Natural killer cell (primary cell): ENCODE data around the gene CERS5. TPM values are rescaled to one million over a fixed set of nuclear protein-coding genes. Genes with fewer than 3 reads are reported as not detected.

Experiments
- ATAC-seq, 3 donors: fragments of 150-1000 bp in 2 of 3; fragments of 200-7000 bp in 1 of 3; cut with Tn5 transposase; 1 replicate in 1 of 3; 2 replicates in 2 of 3; pipeline ENCODE4 v1.10.0; 2021; ENCODE audit warnings: mild to moderate bottlenecking in 2 of 3, moderate library complexity in 2 of 3
- DNase-seq, 2 donors: peaks; one replicate each; pipeline versions ENCODE4 v3.0.0 to v3.0.0-alpha.2; 2013 to 2021; ENCODE audit warnings: mixed read lengths in 1 of 2
- H3K27ac ChIP-seq: one replicate; pipeline ENCODE4 v1.5.1; 2013; ENCODE audit warnings: mild to moderate bottlenecking, low read length
- H3K27me3 ChIP-seq: one replicate; pipeline ENCODE4 v1.6.1; 2013; ENCODE audit warnings: low read length; ENCODE audit not compliant: control insufficient read depth, insufficient read depth
- H3K36me3 ChIP-seq: one replicate; pipeline ENCODE4 v1.6.1; 2013; ENCODE audit warnings: low read length; ENCODE audit not compliant: control insufficient read depth, insufficient read depth
- H3K4me1 ChIP-seq: one replicate; pipeline ENCODE4 v1.6.1; 2013; ENCODE audit warnings: low read length; ENCODE audit not compliant: control insufficient read depth, insufficient read depth
- H3K4me3 ChIP-seq: one replicate; pipeline ENCODE4 v1.5.1; 2013; ENCODE audit warnings: low read length
- H3K9me3 ChIP-seq: one replicate; pipeline ENCODE4 v1.6.1; 2013; ENCODE audit warnings: low read length; ENCODE audit not compliant: control insufficient read depth, insufficient read depth
- H3K27ac Mint-ChIP-seq, 2 donors: one replicate each; pipeline ENCODE4 v1.8.0; 2022; ENCODE audit warnings: mild to moderate bottlenecking in 2 of 2, mixed read lengths in 2 of 2, moderate library complexity in 1 of 2
- H3K27me3 Mint-ChIP-seq, 2 donors: one replicate each; pipeline ENCODE4 v1.8.0; 2022; ENCODE audit warnings: low read depth in 2 of 2, mixed read lengths in 2 of 2
- H3K36me3 Mint-ChIP-seq: one replicate; pipeline ENCODE4 v1.8.0; 2022; ENCODE audit warnings: mixed read lengths
- H3K4me1 Mint-ChIP-seq, 2 donors: one replicate each; pipeline ENCODE4 v1.8.0; 2022; ENCODE audit warnings: mixed read lengths in 2 of 2
- H3K4me3 Mint-ChIP-seq: one replicate; pipeline ENCODE4 v1.8.0; 2022; ENCODE audit warnings: mild to moderate bottlenecking, moderate library complexity, mixed read lengths
- H3K9me3 Mint-ChIP-seq, 2 donors: one replicate each; pipeline ENCODE4 v1.8.0; 2022; ENCODE audit warnings: mixed read lengths in 2 of 2
- CTCF ChIP-seq: fragments of 200-600 bp; IDR thresholded peaks from one replicate; pipeline ENCODE4 v1.8.0; 2022; ENCODE audit warnings: antibody characterized with exemption
- WGBS: methylation state at CpG from one replicate; pipeline ENCODE4 v1.1.7; 2013; ENCODE audit warnings: missing lambda C conversion rate; ENCODE audit not compliant: insufficient coverage; 5-methylcytosine and 5-hydroxymethylcytosine counted together
- intact Hi-C: fragments of 100-400 bp; cut with micrococcal nuclease; formaldehyde crosslinking; loops from one replicate; pipeline ENCODE4 v1.14.2; 2022
- total RNA-seq, 4 donors: library from RNA; stranded (reverse); fragments of 120-200 nt in 1 of 4; gene quantifications; one replicate each; pipeline versions ENCODE4 v1.2.3 to v1.2.4, GENCODE V29; 2013 to 2022

The CERS5 gene
- total RNA-seq, 3 donors from 2014 or later (not counting 1 experiment from before 2014, with no cell fraction given), result 69.9 to 81.2 (median 75.8) TPM

GRCh38 chr12:50079771-50080170 lies 87.4 kb downstream of the CERS5 start:
- Mint-ChIP-seq H3K4me1 (peaks cover 5 to 7% of the 10 kb centered on the region in 2 donors), H3K9me3 (no peaks in the 10 kb centered on the region), H3K27me3 (peaks cover 0 to 8% of the 10 kb centered on the region in 2 donors), H3K4me3 (no peak overlapping the region), H3K27ac (no peak overlapping the region), H3K36me3 (no peaks in the 10 kb centered on the region)
- no peaks in the 10 kb centered on the region for H3K9me3 ChIP-seq
- H3K27ac ChIP-seq, result no peak overlapping the region
- DNase-seq (no peak), ATAC-seq (no peak)
- intact Hi-C loops, result loop anchor here (10.0 kb wide), 1 partner anchor 235 kb away; no protein-coding TSS in a partner anchor
- peaks cover 10% of the 10 kb centered on the region for H3K4me1 ChIP-seq
- no peaks in the 10 kb centered on the region for H3K27me3 ChIP-seq
- whole genome bisulfite sequencing, result 94% methylated on average over 5 of the region's 5 CpGs
- no peak for TF ChIP-seq CTCF
- no peak overlapping the region for H3K4me3 ChIP-seq
- no peaks in the 10 kb centered on the region for H3K36me3 ChIP-seq

Other genes with a start within 250 kb of the CERS5 start
- not detected for gene AQP2, start 216.6 kb downstream of the CERS5 start, total RNA-seq
- gene AQP5, start 205.5 kb downstream of the CERS5 start, total RNA-seq, result not detected
- not detected for gene AQP6, start 194.4 kb downstream of the CERS5 start, total RNA-seq
- gene RACGAP1, start 141.9 kb downstream of the CERS5 start, total RNA-seq, result 10 to 100 TPM in 1 of 3 donors, 1 to 10 TPM in 2; 6.1 to 11.6 (median 8.7) TPM
- under 1 TPM in 1 of 3 donors, not detected in 2; 0.21 TPM for gene ASIC1, start 109.8 kb downstream of the CERS5 start, total RNA-seq
- 10 to 100 TPM; 81.3 to 97.0 (median 88.6) TPM for gene SMARCD1, start 82.0 kb downstream of the CERS5 start, total RNA-seq
- under 1 TPM in 1 of 3 donors, not detected in 2; 0.65 TPM for gene GPD1, start 63.4 kb downstream of the CERS5 start, total RNA-seq
- gene COX14, start 55.1 kb downstream of the CERS5 start, total RNA-seq, result 10 to 100 TPM; 32.8 to 42.6 (median 36.7) TPM
- 10 to 100 TPM; 12.0 to 16.2 (median 13.7) TPM for gene LIMA1, start 116.2 kb upstream of the CERS5 start, total RNA-seq
- not detected for gene FAM186A, start 229.2 kb upstream of the CERS5 start, total RNA-seq
- 10 to 100 TPM; 25.1 to 41.1 (median 35.3) TPM for gene LARP4, start 233.5 kb upstream of the CERS5 start, total RNA-seq